GM19455 (cell line): ENCODE data around the gene RAET1G.
"Not testable (repeated sequence)": the region's sequence is repeated elsewhere in the genome, so short reads cannot be mapped to it uniquely, and the experiment has no call there.

Experiments
- ATAC-seq: cut with Tn5 transposase; IDR thresholded peaks from one replicate; pipeline ENCODE4 v1.9.1; 2021; ENCODE audit not compliant: unreplicated experiment

The RAET1G gene

GRCh38 chr6:149897855-149898744, 24.8 kb downstream of the RAET1G start, which contains the start of gene RAET1E:
TSS of gene RAET1E (minus strand) at chr6:149898113. CDS start at chr6:149890901, 7,212 bp downstream.
- no peak for ATAC-seq

GRCh38 chr6:149897015-149897697, 25.8 kb downstream of the RAET1G start:
- ATAC-seq, result no peak

- ATAC-seq, result no peak
Measured at GRCh38 chr6:149896491-149896890, 26.4 kb downstream of the RAET1G start.

GRCh38 chr6:149895833-149896271, 27.1 kb downstream of the RAET1G start:
- no peak for ATAC-seq

- ATAC-seq, result no peak
Measured at GRCh38 chr6:149895048-149895590, 27.8 kb downstream of the RAET1G start.

- ATAC-seq, result not testable (repeated sequence)
Measured at GRCh38 chr6:149891864-149892263, 31.1 kb downstream of the RAET1G start.

- ATAC-seq, result no peak
Measured at GRCh38 chr6:149891259-149891658, 31.7 kb downstream of the RAET1G start.

- no peak for ATAC-seq
Measured at GRCh38 chr6:149890629-149891045, 32.3 kb downstream of the RAET1G start.

- no peak for ATAC-seq
Measured at GRCh38 chr6:149889326-149889725, 33.6 kb downstream of the RAET1G start.

- ATAC-seq, result no peak
Measured at GRCh38 chr6:149888659-149889058, 34.3 kb downstream of the RAET1G start.

- no peak for ATAC-seq
Measured at GRCh38 chr6:149888093-149888492, 34.8 kb downstream of the RAET1G start.

- no peak for ATAC-seq
Measured at GRCh38 chr6:149887343-149887742, 35.6 kb downstream of the RAET1G start.

- no peak for ATAC-seq
Measured at GRCh38 chr6:149885888-149886287, 37.0 kb downstream of the RAET1G start.

GRCh38 chr6:149884617-149885016, 38.3 kb downstream of the RAET1G start:
- ATAC-seq, result no peak

- ATAC-seq, result no peak
Measured at GRCh38 chr6:149884215-149884614, 38.7 kb downstream of the RAET1G start.

- ATAC-seq, result no peak
Measured at GRCh38 chr6:149881860-149882259, 41.1 kb downstream of the RAET1G start.

- no peak for ATAC-seq
Measured at GRCh38 chr6:149881066-149881766, 41.7 kb downstream of the RAET1G start.

- ATAC-seq, result no peak
Measured at GRCh38 chr6:149877659-149878058, 45.3 kb downstream of the RAET1G start.

GRCh38 chr6:149876241-149876933, 46.5 kb downstream of the RAET1G start:
- no peak for ATAC-seq

- no peak for ATAC-seq
Measured at GRCh38 chr6:149872233-149872632, 50.7 kb downstream of the RAET1G start.
